Suprapubic skin (tissue), 4 donors: Measurements from ENCODE around the gene LPP. TPM values are rescaled to one million over a fixed set of nuclear protein-coding genes. Genes with fewer than 3 reads are reported as not detected.

Experiments used
- DNase-seq, 2 donors: peaks; one replicate each; pipeline ENCODE4 v3.0.0-alpha.2; 2019; ENCODE audit warnings: low spot score in 2 of 2
- H3K27ac ChIP-seq: fragments of 200-600 bp; sonication (generic); one replicate; pipeline ENCODE4 v1.5.1; 2019
- H3K27me3 ChIP-seq: fragments of 200-600 bp; sonication (generic); one replicate; pipeline ENCODE4 v1.5.1; 2019
- H3K36me3 ChIP-seq: fragments of 200-600 bp; sonication (generic); one replicate; pipeline ENCODE4 v1.5.1; 2019
- H3K4me1 ChIP-seq: fragments of 200-600 bp; sonication (generic); one replicate; pipeline ENCODE4 v1.5.1; 2019
- H3K4me3 ChIP-seq: fragments of 200-600 bp; sonication (generic); one replicate; pipeline ENCODE4 v1.5.1; 2019; ENCODE audit warnings: mild to moderate bottlenecking
- H3K9me3 ChIP-seq: fragments of 200-600 bp; sonication (generic); one replicate; pipeline ENCODE4 v1.5.1; 2019
- CTCF ChIP-seq, 2 donors: fragments of 200-600 bp in 1 of 2; fragments of 450-650 bp in 1 of 2; sonication (generic) in 1 of 2; IDR thresholded peaks; one replicate each; pipeline ENCODE4 v1.5.1; 2016 to 2019; ENCODE audit warnings: antibody characterized with exemption in 2 of 2, mild to moderate bottlenecking in 1 of 2, moderate library complexity in 1 of 2
- EP300 ChIP-seq: sonication (generic); formaldehyde crosslinking; IDR thresholded peaks from one replicate; pipeline ENCODE4 v1.6.1; 2017; ENCODE audit warnings: antibody characterized with exemption
- POLR2A ChIP-seq, 2 donors: fragments of 450-650 bp; IDR thresholded peaks; one replicate each; pipeline ENCODE4 v1.6.1; 2017; ENCODE audit warnings: antibody characterized with exemption in 2 of 2, mild to moderate bottlenecking in 2 of 2, moderate library complexity in 2 of 2
- POLR2AphosphoS5 ChIP-seq, 3 donors: sonication (generic); formaldehyde crosslinking; IDR thresholded peaks; one replicate each; pipeline ENCODE4 v1.6.1; 2017; ENCODE audit warnings: antibody characterized with exemption in 3 of 3
- WGBS: methylation state at CpG from one replicate; pipeline ENCODE4 v1.1.5; 2018; 5-methylcytosine and 5-hydroxymethylcytosine counted together
- total RNA-seq, 4 donors: library from RNA; depleted of rRNA; stranded (reverse); fragments of >200 nt; gene quantifications; one replicate each; pipeline ENCODE4 v1.1.0, GENCODE V29; 2016

LPP gene
- total RNA-seq, 4 donors from 2014 or later, result 56.8 to 127 (median 84.2) TPM

DNA sequence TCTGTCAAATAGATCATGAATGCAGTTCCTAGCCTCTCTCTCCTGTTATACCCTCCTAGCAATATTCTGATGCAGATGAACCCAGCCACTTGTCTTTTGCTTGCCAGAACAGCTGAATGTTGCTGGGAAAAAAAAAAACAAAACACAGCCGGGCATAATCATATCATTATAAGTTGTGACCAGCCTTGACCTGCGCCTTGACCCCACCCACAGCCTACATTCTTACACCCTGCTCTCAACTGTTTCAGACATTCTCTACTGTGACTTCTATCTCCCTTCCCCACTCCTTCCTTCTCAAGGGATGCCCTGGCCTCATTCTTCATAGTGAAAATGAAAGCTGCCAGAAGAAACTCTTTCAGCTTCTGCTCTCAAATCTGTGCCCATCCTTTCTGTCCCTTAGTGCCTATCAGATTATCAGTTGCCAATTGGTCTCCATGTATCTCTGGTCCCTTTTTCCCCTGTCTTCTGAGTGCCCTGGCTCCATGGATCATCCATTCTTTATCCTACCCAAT is 628.7 kb downstream of the LPP start:
- Histone ChIP-seq H3K27ac (no peak overlapping the region), H3K4me1 (peaks cover 28% of the 10 kb centered on the region), H3K36me3 (no peaks in the 10 kb centered on the region), H3K27me3 (no peaks in the 10 kb centered on the region), H3K9me3 (no peaks in the 10 kb centered on the region), H3K4me3 (no peak overlapping the region)
- DNase-seq, result no peak
- no peak for TF ChIP-seq EP300
- TF ChIP-seq CTCF (IDR thresholded peaks at IDR 0.05), result no peak
- TF ChIP-seq POLR2A (IDR thresholded peaks at IDR 0.05), result no peak
- TF ChIP-seq POLR2AphosphoS5 (IDR thresholded peaks at IDR 0.05), result no peak
- 50% methylated on average over 2 of the region's 2 CpGs for WGBS

GRCh38 chr3:188786424-188786823 is 632.5 kb downstream of the LPP start:
- WGBS, result 77% methylated on average over 2 of the region's 2 CpGs
- TF ChIP-seq POLR2AphosphoS5 (IDR thresholded peaks at IDR 0.05) (no peak), EP300 (no peak), POLR2A (IDR thresholded peaks at IDR 0.05) (no peak), CTCF (IDR thresholded peaks at IDR 0.05) (no peak)
- H3K4me1 ChIP-seq, result peaks cover 9% of the 10 kb centered on the region

DNA sequence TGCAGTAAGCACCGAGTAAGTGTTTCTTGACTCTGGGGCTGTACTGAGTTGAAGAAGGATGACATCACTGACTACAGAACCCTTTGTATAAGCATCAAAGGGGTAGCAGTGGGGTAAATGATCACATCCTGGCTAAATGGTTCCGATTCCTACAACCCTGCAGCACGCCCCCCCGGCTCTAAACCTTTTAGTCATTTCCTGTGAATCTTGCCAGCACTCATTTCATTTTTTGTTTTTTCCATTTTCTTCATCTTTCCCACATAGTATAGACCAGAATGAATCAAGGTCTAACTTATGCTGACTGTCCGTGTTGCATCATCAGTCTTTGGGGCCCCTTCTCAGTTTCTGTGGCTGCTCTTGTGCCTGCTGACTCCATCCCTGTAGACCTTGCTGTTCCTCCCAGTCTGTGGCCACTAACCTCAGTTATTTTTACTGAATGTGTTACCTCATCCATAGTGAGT is 634.7 kb downstream of the LPP start:
- DNase-seq, result no peak
- no peaks in the 10 kb centered on the region for H3K36me3 ChIP-seq
- 60% methylated on average over 5 of the region's 5 CpGs for whole genome bisulfite sequencing
- H3K4me3 ChIP-seq, result no peak overlapping the region
- no peak for TF ChIP-seq POLR2A (IDR thresholded peaks at IDR 0.05)
- TF ChIP-seq POLR2AphosphoS5 (IDR thresholded peaks at IDR 0.05), result no peak
- no peaks in the 10 kb centered on the region for H3K9me3 ChIP-seq
- H3K27ac ChIP-seq, result no peak overlapping the region
- no peaks in the 10 kb centered on the region for H3K4me1 ChIP-seq
- H3K27me3 ChIP-seq, result no peaks in the 10 kb centered on the region

More at GRCh38 chr3:188786424-188786823, 632.5 kb downstream of the LPP start:
- Histone ChIP-seq H3K36me3 (no peaks in the 10 kb centered on the region), H3K27ac (no peak overlapping the region), H3K4me3 (no peak overlapping the region), H3K27me3 (no peaks in the 10 kb centered on the region), H3K9me3 (no peaks in the 10 kb centered on the region)
- no peak for DNase-seq

DNA sequence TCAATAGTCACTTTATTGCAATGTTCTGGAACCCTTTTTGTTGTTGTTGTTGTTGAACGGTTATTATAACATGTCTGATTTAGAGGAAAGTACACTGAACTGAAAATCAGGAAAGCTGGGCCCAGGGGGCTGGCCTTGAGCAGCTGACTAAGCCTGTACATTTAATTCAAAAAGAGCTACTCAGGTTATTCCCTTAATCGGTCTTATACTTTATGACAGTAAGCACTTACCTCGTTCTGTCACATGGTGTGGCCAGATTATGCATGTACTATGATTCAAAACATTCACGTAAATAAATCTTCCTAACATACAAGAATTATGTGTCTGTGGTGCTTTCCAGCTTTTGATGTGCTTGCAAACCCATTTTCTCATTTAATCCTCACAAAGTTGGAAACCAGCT is 635.3 kb downstream of the LPP start:
- Histone ChIP-seq H3K4me3 (no peak overlapping the region), H3K4me1 (no peaks in the 10 kb centered on the region), H3K36me3 (no peaks in the 10 kb centered on the region), H3K9me3 (no peaks in the 10 kb centered on the region), H3K27ac (no peak overlapping the region), H3K27me3 (no peaks in the 10 kb centered on the region)
- no peak for DNase-seq
- 71% methylated on average over 4 of the region's 4 CpGs for WGBS
- TF ChIP-seq POLR2A (IDR thresholded peaks at IDR 0.05) (no peak), POLR2AphosphoS5 (IDR thresholded peaks at IDR 0.05) (no peak), EP300 (no peak), CTCF (IDR thresholded peaks at IDR 0.05) (no peak)

GRCh38 chr3:188791311-188791710 is 637.4 kb downstream of the LPP start:
- WGBS, result 92% methylated on average over 4 of the region's 4 CpGs

More at GRCh38 chr3:188791311-188791710, 637.4 kb downstream of the LPP start:
- no peak for DNase-seq
- Histone ChIP-seq H3K4me1 (no peaks in the 10 kb centered on the region), H3K9me3 (no peaks in the 10 kb centered on the region), H3K27ac (no peak overlapping the region), H3K36me3 (no peaks in the 10 kb centered on the region), H3K27me3 (no peaks in the 10 kb centered on the region), H3K4me3 (no peak overlapping the region)
- TF ChIP-seq POLR2AphosphoS5 (IDR thresholded peaks at IDR 0.05) (no peak), EP300 (no peak), POLR2A (IDR thresholded peaks at IDR 0.05) (no peak), CTCF (IDR thresholded peaks at IDR 0.05) (no peak)
